ACC112 (cell line): ENCODE data around the gene FRAS1.
"Not testable (repeated sequence)": the region's sequence is repeated elsewhere in the genome, so short reads cannot be mapped to it uniquely, and the experiment has no call there.

Experiments
- H2AFZ ChIP-seq: fragments of 200-600 bp; sonication (generic); one replicate; pipeline ENCODE4 v1.6.0; 2017; ENCODE audit warnings: antibody characterized with exemption, low read length; ENCODE audit not compliant: unreplicated experiment
- H3K27ac ChIP-seq: fragments of 200-600 bp; sonication (generic); 2 replicates; pipeline ENCODE4 v1.5.1; 2014; ENCODE audit warnings: low read depth, mild to moderate bottlenecking, antibody characterized with exemption, low read length, moderate library complexity
- H3K27me3 ChIP-seq: fragments of 200-600 bp; sonication (generic); 2 replicates; pipeline ENCODE4 v1.6.1; 2014; ENCODE audit warnings: mild to moderate bottlenecking, antibody characterized with exemption, low read length, moderate library complexity, mixed read lengths; ENCODE audit not compliant: insufficient read depth
- H3K36me3 ChIP-seq: fragments of 200-600 bp; sonication (generic); 2 replicates; pipeline ENCODE4 v1.6.1; 2016; ENCODE audit warnings: mild to moderate bottlenecking, antibody characterized with exemption, low read length, moderate library complexity, mixed read lengths; ENCODE audit not compliant: insufficient read depth
- H3K4me1 ChIP-seq: fragments of 200-600 bp; sonication (generic); one replicate; pipeline ENCODE4 v1.6.1; 2016; ENCODE audit warnings: low read length, mixed read lengths; ENCODE audit not compliant: insufficient read depth, unreplicated experiment, control insufficient read depth
- H3K4me3 ChIP-seq: fragments of 200-600 bp; sonication (generic); 2 replicates; pipeline ENCODE4 v1.5.1; 2014; ENCODE audit warnings: mild to moderate bottlenecking, low read depth, low read length
- H3K79me2 ChIP-seq: fragments of 200-600 bp; sonication (generic); one replicate; pipeline ENCODE4 v1.6.0; 2016; ENCODE audit warnings: low read length; ENCODE audit not compliant: control insufficient read depth, unreplicated experiment, insufficient read depth

The FRAS1 gene

GRCh38 chr4:78079726-78080430 is 22.8 kb downstream of the FRAS1 start:
- Histone ChIP-seq H3K27ac (no peak overlapping the region), H2AFZ (no peak overlapping the region), H3K4me1 (no peaks in the 10 kb centered on the region), H3K4me3 (no peak overlapping the region), H3K36me3 (no peaks in the 10 kb centered on the region), H3K27me3 (0 out of 2 replicates have a peak, but pooled peaks cover 4% of the 10 kb centered on the region), H3K79me2 (no peaks in the 10 kb centered on the region)

GRCh38 chr4:78081541-78081940 is 24.4 kb downstream of the FRAS1 start:
- Histone ChIP-seq H3K4me1 (no peaks in the 10 kb centered on the region), H3K4me3 (no peak overlapping the region), H3K79me2 (no peaks in the 10 kb centered on the region), H3K27ac (no peak overlapping the region), H2AFZ (no peak overlapping the region), H3K27me3 (peaks cover 3% of the 10 kb centered on the region; the same call in 1 of the 2 replicates), H3K36me3 (no peaks in the 10 kb centered on the region)

- peaks cover 3% of the 10 kb centered on the region; the same call in 1 of the 2 replicates for H3K27me3 ChIP-seq
- no peaks in the 10 kb centered on the region for H3K4me1 ChIP-seq
- no peaks in the 10 kb centered on the region for H3K36me3 ChIP-seq
- no peaks in the 10 kb centered on the region for H3K79me2 ChIP-seq
- no peak overlapping the region for H3K27ac ChIP-seq
- no peak overlapping the region for H3K4me3 ChIP-seq
- H2AFZ ChIP-seq = no peak overlapping the region
These were observed 25.9 kb downstream of the FRAS1 start for GRCh38 chr4:78083035-78083434.

GRCh38 chr4:78091534-78091933 is 34.4 kb downstream of the FRAS1 start:
- Histone ChIP-seq H3K4me3 (no peak overlapping the region), H3K36me3 (no peaks in the 10 kb centered on the region), H3K79me2 (no peaks in the 10 kb centered on the region), H3K4me1 (no peaks in the 10 kb centered on the region), H3K27me3 (no peaks in the 10 kb centered on the region), H2AFZ (no peak overlapping the region), H3K27ac (no peak overlapping the region)

- H2AFZ ChIP-seq, H3K27me3 ChIP-seq, H3K36me3 ChIP-seq, H3K4me3 ChIP-seq, H3K79me2 ChIP-seq, H3K4me1 ChIP-seq, H3K27ac ChIP-seq: not testable (repeated sequence)
These were observed 35.2 kb downstream of the FRAS1 start for GRCh38 chr4:78092350-78092749.

GRCh38 chr4:78092850-78093249 is 35.7 kb downstream of the FRAS1 start:
- Histone ChIP-seq H2AFZ (no peak overlapping the region), H3K27ac (no peak overlapping the region), H3K36me3 (no peaks in the 10 kb centered on the region), H3K27me3 (no peaks in the 10 kb centered on the region), H3K4me1 (no peaks in the 10 kb centered on the region), H3K79me2 (no peaks in the 10 kb centered on the region), H3K4me3 (no peak overlapping the region)

- no peaks in the 10 kb centered on the region for H3K4me1 ChIP-seq
- no peak overlapping the region for H2AFZ ChIP-seq
- no peak overlapping the region for H3K4me3 ChIP-seq
- H3K36me3 ChIP-seq = no peaks in the 10 kb centered on the region
- H3K27me3 ChIP-seq = no peaks in the 10 kb centered on the region
- no peak overlapping the region for H3K27ac ChIP-seq
- H3K79me2 ChIP-seq = no peaks in the 10 kb centered on the region
These were observed 38.0 kb downstream of the FRAS1 start for GRCh38 chr4:78095081-78095480.

- H3K27me3 ChIP-seq = no peaks in the 10 kb centered on the region
- H3K4me3 ChIP-seq = no peak overlapping the region
- H3K4me1 ChIP-seq = no peaks in the 10 kb centered on the region
- no peaks in the 10 kb centered on the region for H3K79me2 ChIP-seq
- H2AFZ ChIP-seq = no peak overlapping the region
- no peaks in the 10 kb centered on the region for H3K36me3 ChIP-seq
- H3K27ac ChIP-seq = no peak overlapping the region
These were observed 41.9 kb downstream of the FRAS1 start for GRCh38 chr4:78099058-78099457.

GRCh38 chr4:78100060-78100459 is 42.9 kb downstream of the FRAS1 start:
- Histone ChIP-seq H3K79me2 (no peaks in the 10 kb centered on the region), H3K27ac (no peak overlapping the region), H2AFZ (no peak overlapping the region), H3K36me3 (no peaks in the 10 kb centered on the region), H3K4me3 (no peak overlapping the region), H3K27me3 (no peaks in the 10 kb centered on the region), H3K4me1 (no peaks in the 10 kb centered on the region)

- H3K27ac ChIP-seq = no peak overlapping the region
- H2AFZ ChIP-seq = no peak overlapping the region
- no peaks in the 10 kb centered on the region for H3K36me3 ChIP-seq
- no peak overlapping the region for H3K4me3 ChIP-seq
- no peaks in the 10 kb centered on the region for H3K79me2 ChIP-seq
- no peaks in the 10 kb centered on the region for H3K4me1 ChIP-seq
- no peaks in the 10 kb centered on the region for H3K27me3 ChIP-seq
These were observed 62.6 kb downstream of the FRAS1 start for GRCh38 chr4:78119698-78120097.

GRCh38 chr4:78120144-78120880 is 63.2 kb downstream of the FRAS1 start:
- H3K27me3 ChIP-seq = no peaks in the 10 kb centered on the region
- H3K36me3 ChIP-seq = no peaks in the 10 kb centered on the region
- H3K4me3 ChIP-seq = no peak overlapping the region
- H3K79me2 ChIP-seq = no peaks in the 10 kb centered on the region
- no peak overlapping the region for H2AFZ ChIP-seq
- H3K4me1 ChIP-seq = no peaks in the 10 kb centered on the region
- H3K27ac ChIP-seq = no peak overlapping the region
